Gastrocnemius medialis (tissue), 4 donors: ENCODE data around the gene GRIN1.

Experiments used
- CTCF ChIP-seq, 5 experiments: fragments of 450-650 bp in 3 of 5; fragments of 200-600 bp in 2 of 5; sonication (generic) in 2 of 5; IDR thresholded peaks in 4 of 5; conservative IDR thresholded peaks in 1 of 5; 1 replicate in 4 of 5; 2 replicates in 1 of 5; pipeline ENCODE4 v1.5.1; 2016 to 2019; ENCODE audit warnings: antibody characterized with exemption in 5 of 5, mild to moderate bottlenecking in 3 of 5, moderate library complexity in 3 of 5
- POLR2A ChIP-seq, 2 donors: fragments of 450-650 bp; IDR thresholded peaks; one replicate each; pipeline ENCODE4 v1.6.1; 2017; ENCODE audit warnings: antibody characterized with exemption in 2 of 2, mild to moderate bottlenecking in 2 of 2, moderate library complexity in 2 of 2

GRCh38 chr9:137112564-137113384, 26.2 kb upstream of the GRIN1 start:
- no peak for TF ChIP-seq CTCF (IDR thresholded peaks at IDR 0.05 in 4 of 5, conservative IDR thresholded peaks at IDR 0.05 in 1 of 5)
- TF ChIP-seq POLR2A (IDR thresholded peaks at IDR 0.05): no peak
